GM12873 (cell line): ENCODE data around the gene RGS7.

Experiments
- CTCF ChIP-seq: IDR thresholded peaks from 2 replicates; pipeline ENCODE4 v1.5.1; 2012; ENCODE audit warnings: low read depth, mild to moderate bottlenecking, moderate library complexity, low read length, control low read depth; ENCODE audit not compliant: insufficient read depth; ENCODE audit errors: missing control alignments

The RGS7 gene

DNA sequence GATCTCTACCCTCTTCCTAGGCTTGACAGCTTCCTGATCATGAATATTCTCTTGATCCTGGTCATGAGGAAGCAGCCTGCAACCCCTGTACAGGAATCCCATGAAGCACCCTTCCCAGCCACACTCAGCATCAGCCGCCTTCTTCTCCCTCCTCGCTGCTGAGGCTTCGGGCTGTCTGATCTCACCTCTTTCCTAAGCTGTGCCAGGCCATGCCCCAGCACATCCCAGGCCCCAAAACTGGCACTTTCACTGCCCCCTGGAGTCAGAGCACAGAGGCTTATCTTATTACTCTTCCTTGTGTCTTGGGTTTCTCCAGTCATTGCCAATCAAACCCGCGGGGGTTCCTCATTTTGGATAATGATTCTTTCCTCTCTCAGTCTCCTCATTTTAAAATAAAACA is 259.5 kb downstream of the RGS7 start:
- no peak for TF ChIP-seq CTCF

DNA sequence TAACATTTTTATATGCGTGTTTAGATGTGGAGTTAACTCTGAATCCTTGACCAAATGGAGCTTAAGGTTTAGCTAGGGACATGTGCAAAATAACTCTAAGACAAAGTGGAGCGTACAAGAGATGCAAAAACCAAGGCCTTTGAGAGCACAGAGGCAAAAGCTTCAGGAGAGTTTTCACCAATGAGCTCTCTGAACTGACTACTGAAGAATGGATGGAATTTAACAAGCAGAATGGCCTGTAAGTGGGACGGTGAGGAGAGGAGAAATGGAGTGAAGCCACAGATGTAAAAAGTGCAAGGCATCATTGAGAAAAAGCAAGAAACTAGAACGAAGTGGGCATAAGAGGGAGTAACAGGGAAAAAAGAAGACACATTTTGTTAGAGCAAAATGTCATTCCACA is 260.0 kb downstream of the RGS7 start:
- TF ChIP-seq CTCF = no peak

DNA sequence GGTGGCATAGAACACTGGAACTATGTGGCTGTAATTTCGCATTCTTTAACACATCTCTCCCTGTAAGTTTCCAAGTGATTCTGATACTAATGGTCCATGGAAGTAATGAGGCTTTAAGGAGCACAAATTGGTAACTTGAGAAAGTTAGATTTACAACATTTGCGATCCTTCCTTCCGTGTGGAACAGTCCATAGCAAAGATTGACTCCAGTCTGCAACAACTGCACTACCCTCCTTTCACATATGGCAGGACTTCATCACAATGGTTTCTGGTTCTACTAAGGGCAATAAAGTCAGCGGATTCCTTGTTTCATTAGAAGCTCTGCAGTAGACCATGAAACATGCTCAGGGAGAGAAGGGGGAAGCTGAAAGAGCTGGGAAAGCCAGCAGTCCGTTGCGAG is 261.2 kb downstream of the RGS7 start:
- no peak for TF ChIP-seq CTCF

DNA sequence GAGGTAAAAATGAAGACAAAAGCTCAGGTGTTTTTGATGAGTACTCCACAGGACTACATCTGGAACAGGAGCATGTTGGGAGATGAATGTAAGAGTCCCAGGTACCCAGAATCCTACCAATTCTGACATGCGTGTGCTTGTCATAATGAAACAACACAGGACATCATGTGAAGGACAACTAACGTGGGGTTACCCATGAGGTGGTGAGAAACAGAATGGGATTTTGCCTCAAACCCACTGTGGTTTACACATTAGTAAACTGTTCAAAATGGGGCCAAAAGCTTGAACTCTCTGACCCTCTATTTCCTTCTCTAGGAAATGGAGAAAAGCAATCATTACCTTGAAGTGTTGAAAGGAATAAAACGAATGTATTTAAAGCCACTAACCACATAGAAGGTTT is 266.2 kb downstream of the RGS7 start:
- no peak for TF ChIP-seq CTCF

GRCh38 chr1:241086686-241087085 is 270.3 kb downstream of the RGS7 start:
- no peak for TF ChIP-seq CTCF

DNA sequence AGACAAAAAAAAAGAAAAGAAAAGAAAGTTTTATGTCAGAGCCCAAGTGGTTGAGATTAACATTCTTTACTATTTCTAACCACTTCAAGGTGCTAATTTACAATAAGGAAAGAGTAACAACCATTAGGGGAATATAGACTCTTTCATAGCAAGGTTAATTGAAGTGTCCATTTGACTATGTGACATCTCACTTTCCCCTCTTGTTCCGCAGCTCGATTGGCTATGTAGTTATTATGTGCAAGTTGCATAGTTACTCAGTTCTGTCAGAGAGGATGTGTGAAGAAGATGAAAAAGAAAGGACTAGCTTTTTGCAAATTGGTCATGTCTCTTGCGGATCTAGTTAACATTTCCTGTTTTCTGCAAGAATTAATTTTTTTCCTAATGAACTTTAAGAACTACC is 273.7 kb downstream of the RGS7 start:
- TF ChIP-seq CTCF = no peak

- no peak for TF ChIP-seq CTCF
Measured at GRCh38 chr1:241081473-241081872, 275.5 kb downstream of the RGS7 start.

DNA sequence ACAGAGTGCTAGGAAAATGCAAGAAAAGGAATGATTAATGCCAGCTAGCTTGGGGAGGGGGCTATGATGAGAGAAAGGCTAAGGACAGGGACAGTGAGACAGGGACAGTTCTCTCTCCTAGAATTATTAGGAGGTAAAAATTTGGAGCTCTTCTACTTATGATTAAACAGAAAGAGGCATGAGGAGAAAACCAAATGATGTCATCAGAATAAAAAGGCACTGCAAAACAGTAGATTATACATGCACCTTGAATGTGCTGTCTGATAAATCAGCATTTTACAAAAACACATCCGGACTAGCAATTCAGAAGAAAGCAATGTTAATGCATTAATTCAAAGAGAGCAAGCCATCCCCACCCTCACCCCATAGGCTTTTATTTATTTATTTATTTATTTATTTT is 277.5 kb downstream of the RGS7 start:
- TF ChIP-seq CTCF = no peak
